WERI-Rb-1 (cell line): ENCODE results near the gene NET1.
"Not testable (repeated sequence)": the region's sequence is repeated elsewhere in the genome, so short reads cannot be mapped to it uniquely, and the experiment has no call there.

Source experiments
- DNase-seq: peaks from one replicate; pipeline ENCODE4 v3.0.0-alpha.2; 2020
- H3K27ac ChIP-seq: fragments of 250-450 bp; sonication (Bioruptor Pico); 2 replicates; pipeline ENCODE4 v1.5.1; 2020; ENCODE audit warnings: mild to moderate bottlenecking, moderate library complexity
- H3K27me3 ChIP-seq: fragments of 250-450 bp; sonication (Bioruptor Pico); 2 replicates; pipeline ENCODE4 v1.5.1; 2021; ENCODE audit warnings: mild to moderate bottlenecking, low read depth, moderate library complexity; ENCODE audit not compliant: insufficient read depth, severe bottlenecking
- H3K36me3 ChIP-seq: fragments of 250-450 bp; sonication (Bioruptor Pico); 2 replicates; pipeline ENCODE4 v1.5.1; 2020; ENCODE audit warnings: mild to moderate bottlenecking, moderate library complexity
- H3K4me3 ChIP-seq: 2 replicates; pipeline ENCODE4 v1.5.1; 2011; ENCODE audit warnings: low read depth, mild to moderate bottlenecking, control low read depth, low read length
- H3K9me3 ChIP-seq: fragments of 250-450 bp; sonication (Bioruptor Pico); 2 replicates; pipeline ENCODE4 v1.5.1; 2021; ENCODE audit warnings: mild to moderate bottlenecking, moderate library complexity; ENCODE audit not compliant: severe bottlenecking
- CTCF ChIP-seq: IDR thresholded peaks from 2 replicates; pipeline ENCODE4 v1.5.1; 2011; ENCODE audit warnings: low read depth, mild to moderate bottlenecking, control low read depth, inconsistent platforms, low read length

NET1 gene

GRCh38 chr10:5369362-5370158 lies 42.8 kb upstream of the NET1 start:
- no peaks in the 10 kb centered on the region for H3K36me3 ChIP-seq
- no peak for DNase-seq
- peaks cover 6% of the 10 kb centered on the region for H3K27me3 ChIP-seq
- TF ChIP-seq CTCF, result no peak
- H3K27ac ChIP-seq, result no peak overlapping the region
- no peak overlapping the region for H3K4me3 ChIP-seq
- H3K9me3 ChIP-seq, result no peaks in the 10 kb centered on the region

GRCh38 chr10:5370493-5371352 lies 41.6 kb upstream of the NET1 start:
- Histone ChIP-seq H3K9me3 (no peaks in the 10 kb centered on the region), H3K4me3 (no peak overlapping the region), H3K27ac (no peak overlapping the region), H3K36me3 (no peaks in the 10 kb centered on the region), H3K27me3 (peaks cover 9% of the 10 kb centered on the region)
- DNase-seq, result no peak
- no peak for TF ChIP-seq CTCF

- no peak for TF ChIP-seq CTCF
- H3K27me3 ChIP-seq, result peaks cover 18% of the 10 kb centered on the region
- DNase-seq, result no peak
- no peaks in the 10 kb centered on the region for H3K36me3 ChIP-seq
- no peak overlapping the region for H3K4me3 ChIP-seq
- H3K9me3 ChIP-seq, result no peaks in the 10 kb centered on the region
- no peak overlapping the region for H3K27ac ChIP-seq
Observed at GRCh38 chr10:5373307-5373706, 39.0 kb upstream of the NET1 start.

GRCh38 chr10:5373891-5374611 lies 38.3 kb upstream of the NET1 start:
- Histone ChIP-seq H3K27me3 (peaks cover 15% of the 10 kb centered on the region), H3K27ac (no peak overlapping the region), H3K9me3 (no peaks in the 10 kb centered on the region), H3K36me3 (no peaks in the 10 kb centered on the region), H3K4me3 (no peak overlapping the region)
- TF ChIP-seq CTCF, result no peak
- no peak for DNase-seq

- H3K27ac ChIP-seq, result no peak overlapping the region
- H3K4me3 ChIP-seq, result no peak overlapping the region
- no peak for DNase-seq
Observed at GRCh38 chr10:5376450-5376849, 35.9 kb upstream of the NET1 start.

GRCh38 chr10:5379202-5379601 lies 33.2 kb upstream of the NET1 start:
- H3K36me3 ChIP-seq, H3K9me3 ChIP-seq, H3K27ac ChIP-seq: not testable (repeated sequence)

More at GRCh38 chr10:5376450-5376849, 35.9 kb upstream of the NET1 start:
- no peak for TF ChIP-seq CTCF
- H3K27me3 ChIP-seq, result peaks cover 15% of the 10 kb centered on the region
- H3K36me3 ChIP-seq, result no peaks in the 10 kb centered on the region
- no peaks in the 10 kb centered on the region for H3K9me3 ChIP-seq

GRCh38 chr10:5380395-5380794 lies 32.0 kb upstream of the NET1 start:
- H3K36me3 ChIP-seq, H3K4me3 ChIP-seq, H3K27ac ChIP-seq, H3K27me3 ChIP-seq, DNase-seq, H3K9me3 ChIP-seq: not testable (repeated sequence)

More at GRCh38 chr10:5379202-5379601, 33.2 kb upstream of the NET1 start:
- peaks cover 15% of the 10 kb centered on the region for H3K27me3 ChIP-seq
- DNase-seq, H3K4me3 ChIP-seq: not testable (repeated sequence)
